Lower leg skin (tissue), 4 donors: Measurements from ENCODE around the gene MYO5A. TPM values are rescaled to one million over a fixed set of nuclear protein-coding genes. Genes with fewer than 3 reads are reported as not detected.
"Not testable (repeated sequence)": the region's sequence is repeated elsewhere in the genome, so short reads cannot be mapped to it uniquely, and the experiment has no call there.

Experiments used
- DNase-seq, 2 donors: peaks; one replicate each; pipeline ENCODE4 v3.0.0-alpha.2; 2019; ENCODE audit warnings: low spot score in 2 of 2
- H3K4me3 ChIP-seq: fragments of 200-600 bp; sonication (generic); 2 replicates; pipeline ENCODE4 v1.5.1; 2017; ENCODE audit warnings: mild to moderate bottlenecking, low read depth; ENCODE audit not compliant: poor library complexity, severe bottlenecking
- CTCF ChIP-seq, 3 donors: fragments of 450-650 bp; IDR thresholded peaks; one replicate each; pipeline ENCODE4 v1.5.1; 2016; ENCODE audit warnings: antibody characterized with exemption in 3 of 3, mild to moderate bottlenecking in 3 of 3, moderate library complexity in 2 of 3
- POLR2A ChIP-seq, 2 donors: fragments of 450-650 bp; IDR thresholded peaks; one replicate each; pipeline ENCODE4 v1.6.1; 2016 to 2017; ENCODE audit warnings: antibody characterized with exemption in 2 of 2, mild to moderate bottlenecking in 1 of 2, moderate library complexity in 1 of 2
- WGBS, 2 donors: methylation state at CpG; one replicate each; pipeline ENCODE4 v1.1.5; 2018; 5-methylcytosine and 5-hydroxymethylcytosine counted together
- intact Hi-C: fragments of 100-400 bp; cut with DNase I; formaldehyde crosslinking; loops from one replicate; pipeline ENCODE4 v1.15.0; 2023; ENCODE audit warnings: low total_unique reads
- total RNA-seq, 4 donors: library from RNA; depleted of rRNA; stranded (reverse); fragments of >200 nt; gene quantifications; one replicate each; pipeline ENCODE4 v1.1.0, GENCODE V29; 2016

MYO5A gene
- total RNA-seq, 4 donors from 2014 or later: 28.0 to 45.1 (median 37.8) TPM

- TF ChIP-seq CTCF (IDR thresholded peaks at IDR 0.05) (no peak), POLR2A (IDR thresholded peaks at IDR 0.05) (no peak)
- DNase-seq: no peak
- no peak overlapping the region for H3K4me3 ChIP-seq
- intact Hi-C loops: loop anchor here (5.0 kb wide), 1 partner anchor 65 kb away; no protein-coding TSS in a partner anchor
Observed at GRCh38 chr15:52422001-52422400, 106.7 kb downstream of the MYO5A start.

- TF ChIP-seq CTCF (IDR thresholded peaks at IDR 0.05) (no peak), POLR2A (IDR thresholded peaks at IDR 0.05) (no peak)
- intact Hi-C loops: loop anchor here (5.0 kb wide), 1 partner anchor 66 kb away; no protein-coding TSS in a partner anchor
- no peak overlapping the region for H3K4me3 ChIP-seq
- no peak for DNase-seq
- WGBS, 2 donors: 94 to 96% methylated on average over 3 of the region's 3 CpGs
Observed at GRCh38 chr15:52421029-52421428, 107.7 kb downstream of the MYO5A start.

GRCh38 chr15:52419494-52419893, 109.2 kb downstream of the MYO5A start:
- TF ChIP-seq CTCF (IDR thresholded peaks at IDR 0.05) (no peak), POLR2A (IDR thresholded peaks at IDR 0.05) (no peak)
- WGBS, 2 donors: 62 to 63% methylated on average over 1 of the region's 1 CpG
- H3K4me3 ChIP-seq: no peak overlapping the region
- intact Hi-C loops: no loop called here
- no peak for DNase-seq

GRCh38 chr15:52417957-52418356, 110.7 kb downstream of the MYO5A start:
- no peak overlapping the region for H3K4me3 ChIP-seq
- intact Hi-C loops: no loop called here
- no peak for DNase-seq
- WGBS, 2 donors: 86 to 95% methylated on average over 2 of the region's 2 CpGs
- TF ChIP-seq CTCF (IDR thresholded peaks at IDR 0.05): no peak
- no peak for TF ChIP-seq POLR2A (IDR thresholded peaks at IDR 0.05)

GRCh38 chr15:52417521-52417920, 111.2 kb downstream of the MYO5A start:
- intact Hi-C loops: no loop called here
- 47 to 58% methylated on average over 3 of the region's 3 CpGs for WGBS, 2 donors
- TF ChIP-seq CTCF (IDR thresholded peaks at IDR 0.05) (no peak), POLR2A (IDR thresholded peaks at IDR 0.05) (no peak)
- H3K4me3 ChIP-seq: no peak overlapping the region
- peak in 1 of 2 donors; percentile 23 for DNase-seq

GRCh38 chr15:52416566-52416965, 112.1 kb downstream of the MYO5A start:
- WGBS, 2 donors: 86 to 100% methylated on average over 1 of the region's 1 CpG
- H3K4me3 ChIP-seq, intact Hi-C loops, DNase-seq: not testable (repeated sequence)
